HG02759 (cell line): ENCODE data around the gene TTC7B.

ENCODE experiments used
- ATAC-seq: cut with Tn5 transposase; IDR thresholded peaks from one replicate; pipeline ENCODE4 v1.9.1; 2021; ENCODE audit warnings: mild to moderate bottlenecking, moderate library complexity; ENCODE audit not compliant: unreplicated experiment

The TTC7B gene

GRCh38 chr14:90678420-90678819 is 137.8 kb downstream of the TTC7B start:
- no peak for ATAC-seq

DNA sequence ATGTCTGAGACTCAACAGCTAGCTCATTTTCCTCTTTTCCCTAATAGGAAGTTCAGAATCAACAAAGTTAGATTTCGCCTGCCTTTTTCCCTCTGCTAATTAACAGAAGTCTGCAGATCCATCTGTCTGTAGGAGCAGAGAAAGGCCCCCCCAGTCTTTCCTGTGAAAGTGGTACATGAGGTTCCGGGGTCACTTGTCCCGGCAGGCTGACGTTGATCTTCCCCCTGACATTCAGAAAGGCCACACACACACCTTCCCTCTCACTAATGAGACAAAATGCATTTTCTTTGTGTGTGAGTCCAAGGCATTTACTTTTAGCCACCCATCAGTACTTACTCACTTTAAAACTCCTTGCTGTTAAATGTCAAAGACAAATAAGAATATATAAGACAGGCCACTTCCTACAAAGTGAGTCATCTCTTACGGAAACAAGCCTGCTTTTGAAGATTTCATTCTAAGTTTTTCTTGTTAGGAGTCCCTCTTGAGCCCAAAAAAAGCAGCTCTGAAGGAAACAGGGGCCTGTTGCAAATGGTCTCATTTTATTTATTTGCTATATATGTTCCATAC is 138.7 kb downstream of the TTC7B start:
- no peak for ATAC-seq

DNA sequence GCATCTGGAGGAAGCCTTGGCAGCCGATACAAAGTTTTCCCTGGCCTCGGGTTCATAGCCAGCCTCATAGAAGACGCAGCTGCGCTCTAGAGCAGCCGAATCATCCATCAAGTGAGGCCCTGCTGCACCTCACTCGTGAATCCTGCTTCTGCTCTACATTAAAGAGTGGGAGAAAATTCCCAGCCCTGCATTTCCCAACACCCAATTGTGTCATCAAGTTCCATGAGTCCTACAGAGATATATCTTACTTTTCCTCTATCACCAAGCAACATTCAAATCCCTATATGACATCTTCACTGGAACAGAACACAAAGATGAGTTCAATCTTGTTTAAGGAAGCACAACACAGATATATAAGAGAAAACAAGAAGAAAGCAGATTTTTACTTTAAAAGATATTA is 139.3 kb downstream of the TTC7B start:
- no peak for ATAC-seq

GRCh38 chr14:90676356-90676755 is 139.9 kb downstream of the TTC7B start:
- no peak for ATAC-seq

- ATAC-seq = no peak
These were observed 140.8 kb downstream of the TTC7B start for GRCh38 chr14:90675399-90675798.

GRCh38 chr14:90674716-90675115 is 141.5 kb downstream of the TTC7B start:
- ATAC-seq = no peak

- no peak for ATAC-seq
These were observed 142.1 kb downstream of the TTC7B start for GRCh38 chr14:90674043-90674670.

GRCh38 chr14:90671382-90672234 is 144.6 kb downstream of the TTC7B start:
- no peak for ATAC-seq

- ATAC-seq = no peak
These were observed 146.5 kb downstream of the TTC7B start for GRCh38 chr14:90669731-90670130.

- no peak for ATAC-seq
These were observed 149.7 kb downstream of the TTC7B start for GRCh38 chr14:90666571-90666970.

DNA sequence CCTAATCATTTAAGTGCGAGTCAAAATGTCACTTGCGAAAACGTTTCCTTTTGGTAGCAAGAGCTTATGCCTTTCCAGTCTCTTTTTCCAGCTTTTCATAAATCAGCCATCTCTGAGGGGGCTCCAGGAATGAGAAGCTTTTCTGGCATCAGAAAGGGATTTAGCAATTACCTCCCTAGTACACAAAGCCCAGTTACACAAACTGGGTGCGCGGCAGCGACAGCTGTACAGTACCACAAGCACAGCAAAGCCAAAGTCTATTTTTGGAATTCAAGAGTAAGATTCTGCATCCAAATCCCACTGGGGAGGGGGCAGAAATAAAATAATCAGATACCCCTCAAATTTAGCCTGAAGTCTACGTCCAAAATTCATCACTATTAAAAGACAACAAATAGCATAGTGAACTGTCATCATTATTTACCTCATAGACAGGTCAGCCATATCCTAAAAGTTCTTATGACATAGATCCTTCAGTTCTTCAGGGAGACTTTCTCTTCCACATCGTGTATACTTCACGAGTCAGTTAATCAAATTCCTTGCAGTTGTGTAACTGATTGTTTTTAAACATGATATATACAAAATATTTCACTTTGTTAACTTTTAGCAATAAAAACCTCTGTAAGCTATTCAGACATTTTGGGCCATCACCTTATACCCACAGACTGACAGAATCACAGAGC is 150.8 kb downstream of the TTC7B start:
- ATAC-seq = no peak

DNA sequence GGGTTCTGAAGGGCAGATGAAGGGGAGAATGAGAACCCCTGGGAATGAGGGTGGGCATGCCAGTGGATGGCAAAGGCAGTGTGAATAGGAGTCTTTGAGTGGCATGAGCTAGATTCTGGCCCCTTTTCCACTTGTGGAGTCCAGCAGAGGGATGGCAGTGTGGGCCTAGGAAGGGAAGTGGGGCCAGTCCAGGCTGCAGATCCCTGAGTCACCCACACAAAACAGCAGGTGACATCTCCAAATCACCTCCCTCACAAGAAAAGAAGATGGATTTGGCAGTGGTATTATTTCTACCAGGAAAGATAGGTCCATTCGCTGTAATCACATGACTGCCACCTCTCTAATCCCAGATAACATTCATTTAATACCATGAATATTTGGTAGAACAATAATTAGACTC is 151.3 kb downstream of the TTC7B start:
- no peak for ATAC-seq

- no peak for ATAC-seq
These were observed 152.6 kb downstream of the TTC7B start for GRCh38 chr14:90663680-90664079.

GRCh38 chr14:90663140-90663539 is 153.1 kb downstream of the TTC7B start:
- ATAC-seq = no peak

- ATAC-seq = no peak
These were observed 154.4 kb downstream of the TTC7B start for GRCh38 chr14:90661866-90662265.

DNA sequence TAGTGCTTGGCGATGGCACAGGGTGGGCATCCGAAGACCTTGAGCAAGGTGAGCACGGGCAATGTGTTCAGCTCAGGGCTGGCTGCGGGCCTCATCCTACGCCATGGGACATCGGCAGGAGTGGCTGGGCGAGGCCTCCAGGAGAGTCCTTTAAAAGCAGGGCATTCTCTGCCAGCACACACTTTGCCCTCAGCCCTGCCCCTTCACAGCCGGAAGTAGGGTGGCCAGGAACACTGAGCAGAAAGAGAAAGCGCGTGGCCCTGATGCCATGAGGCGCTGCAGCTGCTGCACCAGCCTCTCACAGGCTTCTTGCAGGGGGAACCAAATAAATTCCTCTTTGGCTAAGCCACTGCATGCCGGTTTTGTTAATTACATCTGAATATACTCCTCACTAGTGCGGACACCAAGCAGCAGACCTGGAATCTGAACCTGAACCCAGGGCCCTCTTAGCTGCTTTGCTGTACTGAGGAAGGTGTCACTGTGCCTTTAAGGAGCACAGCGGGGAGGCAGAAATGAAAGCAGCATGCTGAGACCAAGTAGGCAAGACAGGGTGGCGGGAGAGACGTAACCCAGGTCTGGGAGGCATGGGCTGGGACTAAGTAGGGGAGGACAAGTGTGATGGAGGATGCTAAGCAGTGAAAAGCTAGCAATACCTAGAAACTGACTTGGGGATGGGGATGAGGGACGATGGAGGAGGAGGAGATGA is 155.2 kb downstream of the TTC7B start:
- no peak for ATAC-seq

DNA sequence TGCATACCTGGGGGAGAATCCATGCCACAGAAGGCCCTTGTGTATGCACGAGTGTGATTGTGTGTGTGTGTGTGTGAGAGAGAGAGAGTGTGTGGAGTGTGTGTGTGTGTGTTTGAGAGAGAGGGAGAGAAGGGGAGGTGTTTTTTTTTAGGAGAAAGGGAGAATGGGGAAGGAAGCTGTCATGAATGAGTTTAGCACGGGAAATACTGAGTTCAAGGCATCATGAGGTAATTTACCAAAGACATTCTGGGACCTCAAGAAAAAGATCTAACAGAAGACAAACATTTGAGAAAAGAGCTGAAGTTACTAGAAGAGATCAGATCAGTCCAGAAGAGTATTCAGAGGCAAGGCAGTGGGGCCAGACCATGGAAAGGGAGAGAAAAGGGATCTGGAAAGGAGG is 157.1 kb downstream of the TTC7B start:
- no peak for ATAC-seq

- no peak for ATAC-seq
These were observed 157.7 kb downstream of the TTC7B start for GRCh38 chr14:90658541-90658967.

- no peak for ATAC-seq
These were observed 159.3 kb downstream of the TTC7B start for GRCh38 chr14:90656973-90657372.

DNA sequence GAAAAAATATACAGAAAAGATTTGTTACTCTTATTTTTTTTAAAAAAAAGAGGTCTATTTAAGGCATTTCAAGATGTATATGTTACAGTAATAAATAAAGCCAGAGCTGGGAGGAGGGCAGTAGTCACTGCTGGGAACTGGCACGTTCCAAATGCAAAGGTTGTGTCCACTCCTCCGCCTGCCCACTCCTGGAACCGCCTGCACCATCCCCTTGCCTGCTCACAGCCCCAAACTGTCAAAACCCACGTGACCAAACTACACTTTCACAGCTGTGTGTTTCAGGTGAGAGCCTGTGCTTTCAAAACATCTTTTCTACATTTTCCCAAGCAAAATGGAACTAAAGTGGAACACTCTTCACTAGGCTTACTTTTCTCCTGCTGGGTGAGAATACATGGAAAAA is 160.4 kb downstream of the TTC7B start:
- no peak for ATAC-seq

DNA sequence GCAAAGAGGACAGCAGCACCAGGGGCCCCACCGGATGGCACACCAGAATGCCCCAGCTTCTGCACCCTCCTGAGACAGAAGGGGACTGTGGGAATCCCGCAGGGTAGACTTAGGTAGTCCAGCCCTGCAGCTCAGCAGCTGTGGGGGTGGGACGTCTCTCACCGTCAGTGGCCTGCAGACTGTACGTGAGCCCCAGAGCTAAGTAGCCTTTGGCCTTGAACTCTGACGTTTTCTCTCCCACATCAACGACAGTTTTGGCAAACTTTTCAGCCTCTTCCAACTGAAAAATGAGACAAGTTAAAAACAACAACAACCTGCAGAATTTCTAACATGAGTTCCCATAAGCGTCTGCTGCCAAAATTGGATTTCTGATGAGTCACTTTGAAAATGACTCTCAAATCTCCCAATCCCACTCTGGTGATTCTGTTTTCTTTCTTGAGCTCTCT is 161.4 kb downstream of the TTC7B start:
- no peak for ATAC-seq
